Embryonic facial prominence (tissue), 1 donor: Measurements from ENCODE around the gene ADAMTS8.
"Not testable (repeated sequence)": the region's sequence is repeated elsewhere in the genome, so short reads cannot be mapped to it uniquely, and the experiment has no call there.

ENCODE experiments used
- DNase-seq: peaks from one replicate; pipeline ENCODE4 v3.0.0-alpha.2; 2016; ENCODE audit errors: extremely low spot score

ADAMTS8 gene

GRCh38 chr11:130439160-130439519, 10.7 kb upstream of the ADAMTS8 start:
- DNase-seq = no peak

DNA sequence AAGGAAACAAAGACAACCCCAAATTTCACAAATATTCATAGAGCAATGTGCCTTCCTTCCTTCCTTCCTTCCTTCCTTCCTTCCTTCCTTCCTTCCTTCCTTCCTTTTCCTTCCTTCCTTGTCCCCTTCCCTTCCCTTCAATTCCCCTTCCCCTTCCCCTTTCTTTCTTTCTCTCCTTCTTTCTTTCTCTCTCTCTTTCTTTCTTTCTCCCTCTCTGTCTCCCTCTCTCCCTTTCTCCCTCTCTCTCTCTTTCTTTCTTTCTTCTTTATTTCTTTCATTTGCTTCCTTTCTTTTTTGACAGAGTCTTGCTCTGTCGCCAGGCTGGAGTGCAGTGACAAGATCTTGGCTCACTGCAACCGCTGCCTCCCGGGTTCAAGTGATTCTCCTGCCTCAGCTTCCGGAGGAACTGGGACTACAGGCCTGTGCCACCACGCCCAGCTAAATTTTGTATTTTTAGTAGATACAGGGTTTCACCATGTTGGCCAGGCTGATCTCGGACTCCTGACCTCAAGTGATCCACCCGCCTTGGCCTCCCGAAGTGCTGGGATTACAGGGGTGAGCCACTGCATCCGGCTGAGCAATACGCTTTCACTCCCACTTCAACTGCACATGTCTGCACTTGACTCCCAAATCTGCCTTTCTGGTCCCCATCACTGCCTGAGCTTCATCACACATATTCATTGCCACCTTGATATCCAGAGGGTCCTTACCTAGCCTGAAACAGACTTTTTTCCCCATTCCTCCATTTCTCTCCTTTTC, 10.2 kb upstream of the ADAMTS8 start:
- not testable (repeated sequence) for DNase-seq

GRCh38 chr11:130437848-130438247, 9.4 kb upstream of the ADAMTS8 start:
- no peak for DNase-seq

- no peak for DNase-seq
These were observed 7.8 kb upstream of the ADAMTS8 start for GRCh38 chr11:130436171-130436570.

DNA sequence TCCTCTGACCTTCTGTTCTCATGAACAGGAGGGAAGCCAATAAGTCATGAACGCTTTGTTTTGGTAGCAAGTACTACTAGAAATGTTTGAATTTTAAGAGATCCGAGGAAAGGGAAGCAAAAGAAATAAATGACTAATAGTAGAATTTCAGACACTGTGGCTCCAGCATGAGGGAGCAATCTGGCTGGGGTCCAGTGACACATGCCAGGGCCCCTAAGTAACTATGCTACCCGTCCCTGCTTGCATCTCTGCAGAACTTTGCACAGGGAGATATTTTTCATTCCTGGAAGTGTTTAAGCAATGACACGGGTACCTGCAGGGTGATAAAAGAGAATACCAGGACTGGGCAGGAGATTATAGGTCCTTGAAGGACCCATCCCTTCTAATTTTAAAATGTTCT, 7.3 kb upstream of the ADAMTS8 start:
- no peak for DNase-seq

DNA sequence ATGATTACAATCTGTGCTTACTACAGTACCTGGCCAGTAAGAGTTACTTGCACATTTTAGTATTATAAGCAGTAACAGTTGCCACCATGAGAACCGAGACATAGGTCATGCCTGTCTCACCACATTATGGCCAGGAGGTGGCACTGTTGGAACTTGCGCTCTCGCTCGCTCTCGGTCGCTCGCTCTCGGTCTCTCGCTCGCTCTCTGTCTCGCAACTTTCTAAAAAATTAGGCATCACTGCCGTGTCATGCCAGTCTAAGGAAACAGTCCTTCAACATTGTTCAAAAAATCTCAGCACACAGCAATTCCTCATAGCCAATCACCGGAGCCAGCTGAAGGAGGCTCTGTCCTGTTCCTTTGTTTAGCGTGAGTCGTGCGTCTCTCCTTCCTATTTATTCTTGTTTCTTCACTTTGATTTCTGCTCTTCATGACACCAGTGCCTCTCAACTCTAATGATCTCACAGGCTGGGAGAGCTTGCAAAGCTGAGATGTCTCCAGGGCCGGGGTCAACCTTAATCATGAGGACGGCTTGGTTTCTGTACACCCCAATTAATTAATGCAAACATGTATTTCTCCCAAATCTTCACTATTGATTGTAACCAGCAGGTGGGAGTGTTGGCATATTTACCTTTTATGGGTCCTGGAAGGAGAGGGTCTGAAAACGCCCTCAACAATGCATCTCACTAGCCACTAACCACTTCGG, 6.3 kb upstream of the ADAMTS8 start:
- peak; percentile 75 for DNase-seq

- DNase-seq = no peak
These were observed 4.9 kb upstream of the ADAMTS8 start for GRCh38 chr11:130433357-130433756.

- no peak for DNase-seq
These were observed 3.4 kb upstream of the ADAMTS8 start for GRCh38 chr11:130431801-130432200.

GRCh38 chr11:130431331-130431773, 2.9 kb upstream of the ADAMTS8 start:
- no peak for DNase-seq

GRCh38 chr11:130429983-130430382, 1.6 kb upstream of the ADAMTS8 start:
- DNase-seq = no peak

DNA sequence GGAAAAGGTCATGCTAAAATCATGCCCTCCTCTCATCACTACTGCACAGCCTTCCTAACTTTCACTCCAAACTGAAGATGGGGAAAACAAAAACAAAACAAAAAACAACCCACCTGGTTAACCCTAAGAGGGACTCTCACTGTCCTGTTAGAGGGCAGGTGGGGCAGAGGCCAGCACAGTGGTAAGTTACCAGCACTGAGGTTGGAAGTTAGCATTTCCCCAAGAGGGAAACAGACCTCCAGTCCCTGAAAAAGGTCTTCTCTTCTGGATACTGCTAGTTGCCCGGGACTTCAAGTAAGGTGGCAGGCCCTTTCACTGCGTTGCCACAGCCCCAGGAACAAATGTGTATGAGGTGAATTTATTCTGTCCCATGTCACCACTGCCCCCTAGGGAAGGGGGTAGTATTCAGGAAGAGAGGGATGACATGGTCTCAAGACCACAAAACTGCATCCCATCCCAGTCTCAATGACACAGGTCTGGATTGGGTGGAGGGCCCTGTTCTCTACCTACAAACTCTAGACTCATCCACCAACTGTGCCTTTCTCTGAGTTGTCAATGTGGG, 792 bp upstream of the ADAMTS8 start:
- no peak for DNase-seq

DNA sequence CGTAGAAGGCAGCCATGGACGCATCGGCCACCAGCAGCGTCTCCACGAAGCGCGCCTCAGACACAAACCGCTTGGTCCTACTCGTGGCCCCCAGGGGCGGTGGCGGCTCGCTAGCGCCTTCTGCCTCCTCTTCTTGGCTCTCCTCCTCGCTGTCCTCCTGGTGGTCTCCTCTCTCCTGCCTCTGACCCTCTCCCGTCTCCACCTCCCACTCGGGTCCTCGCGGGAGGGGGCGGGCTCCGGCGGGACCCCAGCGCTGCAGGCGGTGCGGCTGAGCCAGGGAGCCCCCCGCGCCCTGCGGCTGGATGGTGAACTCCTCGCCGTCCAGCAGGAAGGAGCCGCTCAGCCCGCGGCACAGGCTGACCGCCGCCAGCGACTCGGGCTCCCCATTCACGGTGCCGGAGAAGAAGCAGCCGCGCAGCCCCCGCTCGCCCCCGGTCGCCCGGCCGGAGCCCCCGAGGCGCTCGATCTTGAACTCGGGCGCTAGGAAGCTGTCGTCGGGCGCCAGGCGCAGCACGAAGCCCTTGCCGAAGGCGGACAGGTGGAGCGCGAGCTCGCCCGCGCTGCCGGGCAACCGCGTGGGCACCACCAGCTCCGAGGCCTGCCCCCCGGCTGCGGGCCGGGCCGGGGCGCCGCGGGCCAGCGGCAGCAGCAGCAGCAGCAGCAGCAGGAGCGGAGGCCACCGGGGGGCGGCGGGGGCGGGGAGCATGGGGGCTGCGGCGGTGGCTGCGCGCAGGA, 661 bp downstream of the ADAMTS8 start:
- DNase-seq = no peak

GRCh38 chr11:130426837-130427341, 1.5 kb downstream of the ADAMTS8 start:
- no peak for DNase-seq

GRCh38 chr11:130426223-130426836, 2.1 kb downstream of the ADAMTS8 start:
- DNase-seq = no peak

DNA sequence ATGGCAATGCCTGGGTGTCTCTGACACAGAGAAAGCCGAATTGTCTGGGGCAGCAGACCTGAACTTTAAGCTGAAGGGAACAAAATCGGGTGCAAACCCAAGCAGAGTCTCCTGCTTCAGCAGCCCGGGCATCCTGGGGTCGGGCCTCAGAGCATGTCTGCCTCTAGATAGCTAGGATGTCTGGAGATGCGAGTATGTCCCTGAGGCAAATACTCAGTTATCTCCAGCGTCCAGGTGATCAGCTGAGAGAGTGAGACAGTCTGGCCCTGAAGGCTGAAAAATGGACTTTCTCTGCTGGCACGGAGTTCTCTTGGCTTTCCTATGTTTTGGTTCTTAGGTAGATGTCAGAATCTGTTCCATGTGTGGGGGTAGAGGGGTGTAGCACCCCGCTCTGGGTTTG, 3.3 kb downstream of the ADAMTS8 start:
- no peak for DNase-seq

GRCh38 chr11:130424613-130425140, 3.7 kb downstream of the ADAMTS8 start:
- no peak for DNase-seq

DNA sequence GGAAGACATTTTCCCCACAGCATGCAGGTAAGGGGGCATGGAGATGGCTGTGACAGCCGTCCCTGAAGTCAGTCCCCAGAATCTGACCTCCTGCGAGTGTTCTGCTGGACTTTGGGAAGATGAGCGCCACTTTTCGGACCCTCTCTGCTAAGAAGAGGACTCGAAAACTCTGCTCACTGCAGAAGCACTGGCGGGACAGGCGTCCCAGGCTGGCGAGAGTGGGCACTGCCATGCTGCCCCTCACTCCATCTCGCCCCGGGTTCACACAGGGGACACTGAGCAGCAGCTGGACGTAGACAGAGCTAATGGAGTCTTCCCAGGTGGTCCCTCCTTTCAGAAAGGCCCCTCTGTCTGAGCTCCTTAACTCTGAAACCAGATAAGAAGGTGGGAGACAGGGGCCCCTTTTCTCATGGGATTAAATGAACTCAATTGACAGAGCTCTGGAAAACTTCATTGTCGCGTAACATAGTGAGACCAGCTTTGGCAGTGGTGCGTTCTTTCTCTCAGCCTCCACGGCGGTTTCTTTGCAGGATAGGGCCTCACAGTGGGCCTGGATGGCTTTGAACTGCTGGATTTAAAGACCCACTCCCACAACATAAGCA, 4.8 kb downstream of the ADAMTS8 start:
- DNase-seq = no peak

DNA sequence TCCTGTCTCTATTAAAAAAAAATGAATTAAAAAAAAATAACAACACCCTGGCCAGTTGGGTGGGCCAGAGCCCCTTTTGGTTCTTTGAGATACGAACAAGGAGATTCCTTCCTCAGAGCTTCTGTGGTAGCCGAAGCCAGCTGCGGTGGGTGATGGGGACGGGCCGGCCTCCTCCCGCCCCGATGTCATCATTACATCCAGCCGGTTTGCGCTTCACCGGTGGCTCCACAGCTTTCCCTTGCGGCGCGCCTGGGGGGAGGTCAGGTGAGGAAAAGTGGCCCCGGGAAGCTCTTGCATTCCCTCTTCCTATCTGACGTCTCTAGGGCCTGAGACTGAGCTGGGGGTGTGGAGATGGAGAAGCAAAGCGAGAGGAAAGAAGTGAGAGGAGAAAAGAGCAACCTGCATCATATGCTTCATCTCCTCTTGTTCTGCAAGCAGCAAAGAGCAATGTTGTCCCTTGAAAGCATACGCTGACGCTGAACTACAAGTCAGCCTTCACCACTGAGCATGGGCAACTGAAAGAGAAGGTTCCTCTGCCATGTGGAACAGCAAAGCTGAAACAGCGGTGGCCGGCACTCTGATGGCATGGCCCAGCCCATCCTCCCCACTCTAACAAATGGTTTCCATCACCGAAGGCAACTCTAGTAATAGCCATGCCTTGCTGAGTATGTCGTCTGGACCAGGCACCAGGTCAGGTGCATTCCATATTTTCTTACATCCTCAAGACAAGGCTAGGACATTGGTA, 6.0 kb downstream of the ADAMTS8 start:
- no peak for DNase-seq

- DNase-seq = no peak
These were observed 6.7 kb downstream of the ADAMTS8 start for GRCh38 chr11:130421697-130422096.

GRCh38 chr11:130421199-130421585, 7.2 kb downstream of the ADAMTS8 start:
- no peak for DNase-seq
